ENCODE data around the gene METTL15.
"Not testable (repeated sequence)": the region's sequence is repeated elsewhere in the genome, so short reads cannot be mapped to it uniquely, and the experiment has no call there.

Gene METTL15

DNA sequence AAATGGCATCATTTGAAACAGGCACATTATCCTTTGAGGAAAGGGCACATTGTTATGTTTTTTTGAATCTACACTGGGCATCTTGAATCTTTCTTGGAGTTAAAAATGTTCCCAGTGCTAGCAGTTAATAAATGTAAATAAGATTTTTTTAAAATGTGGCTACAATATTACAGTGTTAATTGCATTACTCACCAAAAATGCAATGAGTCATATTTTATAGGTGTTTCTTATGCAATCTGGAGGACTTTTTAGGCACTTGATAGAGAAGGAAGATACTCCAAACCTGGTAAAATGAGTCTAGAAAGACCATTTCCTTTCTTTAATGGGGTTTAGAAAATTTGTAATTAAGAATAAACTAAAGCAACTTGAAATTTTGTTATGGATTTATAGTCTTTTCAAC, 238.0 kb downstream of the METTL15 start:
- no peaks in the 10 kb centered on the region for H3K9me3 Mint-ChIP-seq
- no peak overlapping the region for H3K4me3 Mint-ChIP-seq
- H3K27ac Mint-ChIP-seq: no peak overlapping the region
- no peaks in the 10 kb centered on the region for H3K27me3 Mint-ChIP-seq
- H3K4me1 Mint-ChIP-seq: no peaks in the 10 kb centered on the region
- peaks cover 1% of the 10 kb centered on the region for H3K36me3 Mint-ChIP-seq

DNA sequence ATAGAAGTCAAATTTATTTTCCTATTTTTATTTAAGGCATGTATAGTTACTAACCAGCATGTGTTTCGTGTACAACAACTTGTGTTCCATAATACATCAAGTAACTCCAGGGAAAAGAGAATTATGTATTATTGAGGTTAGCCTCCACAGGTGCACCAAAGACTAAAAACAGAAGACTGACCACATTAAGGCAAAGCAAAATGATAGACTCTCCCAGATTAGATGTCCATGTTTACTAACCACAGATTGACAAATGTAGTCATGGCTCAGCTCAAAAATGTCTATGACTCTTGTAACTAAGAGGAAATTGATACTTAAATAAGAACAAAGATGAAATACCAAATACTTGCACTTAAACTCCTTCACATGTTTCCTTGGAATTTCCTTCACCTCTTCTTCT, 238.5 kb downstream of the METTL15 start:
- Mint-ChIP-seq H3K36me3 (peaks cover 1% of the 10 kb centered on the region), H3K4me3 (no peak overlapping the region), H3K27me3 (no peaks in the 10 kb centered on the region), H3K27ac (no peak overlapping the region), H3K4me1 (no peaks in the 10 kb centered on the region), H3K9me3 (no peaks in the 10 kb centered on the region)

DNA sequence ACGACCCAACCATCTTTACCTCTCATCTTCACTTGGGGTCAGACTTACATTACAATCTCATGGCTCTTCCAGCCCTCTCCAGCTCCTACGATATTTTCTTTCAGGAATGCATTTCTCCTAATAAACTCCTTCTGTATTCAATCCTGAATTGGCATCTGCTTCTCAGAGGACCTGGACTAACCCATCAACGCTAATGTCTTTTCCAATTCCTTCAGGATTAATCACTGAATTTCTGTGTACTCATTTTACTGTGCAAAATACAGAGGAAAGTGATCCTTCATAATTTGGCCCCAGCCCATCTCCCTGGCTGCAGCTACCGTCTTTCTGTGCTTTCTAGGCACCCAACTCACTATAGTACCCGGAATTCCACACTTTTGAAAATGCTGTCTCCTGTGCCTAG, 239.2 kb downstream of the METTL15 start:
- Mint-ChIP-seq H3K27me3 (no peaks in the 10 kb centered on the region), H3K4me3 (no peak overlapping the region), H3K4me1 (no peaks in the 10 kb centered on the region), H3K36me3 (peaks cover 1% of the 10 kb centered on the region), H3K9me3 (no peaks in the 10 kb centered on the region), H3K27ac (no peak overlapping the region)

DNA sequence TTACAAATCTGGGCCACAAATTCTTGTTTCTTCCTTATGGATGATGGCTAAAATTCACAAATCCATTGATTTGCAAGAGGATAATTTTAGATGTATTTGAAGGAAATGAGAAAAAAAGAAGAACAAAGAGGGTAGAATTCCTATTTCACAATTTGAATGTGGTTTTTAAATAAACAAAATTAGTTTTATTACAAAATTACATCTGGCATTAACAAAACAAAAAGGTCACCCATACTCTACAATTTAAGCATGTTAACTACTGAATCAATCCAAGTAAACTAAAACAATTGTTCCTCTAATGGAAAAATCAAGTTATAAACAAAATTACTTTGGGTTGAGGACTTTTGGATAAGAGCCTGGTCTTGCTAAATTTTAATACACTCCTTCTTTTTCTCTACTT, 242.0 kb downstream of the METTL15 start:
- Mint-ChIP-seq H3K27me3 (no peaks in the 10 kb centered on the region), H3K27ac (no peak overlapping the region), H3K4me1 (no peaks in the 10 kb centered on the region), H3K9me3 (no peaks in the 10 kb centered on the region), H3K36me3 (peaks cover 1% of the 10 kb centered on the region), H3K4me3 (no peak overlapping the region)

DNA sequence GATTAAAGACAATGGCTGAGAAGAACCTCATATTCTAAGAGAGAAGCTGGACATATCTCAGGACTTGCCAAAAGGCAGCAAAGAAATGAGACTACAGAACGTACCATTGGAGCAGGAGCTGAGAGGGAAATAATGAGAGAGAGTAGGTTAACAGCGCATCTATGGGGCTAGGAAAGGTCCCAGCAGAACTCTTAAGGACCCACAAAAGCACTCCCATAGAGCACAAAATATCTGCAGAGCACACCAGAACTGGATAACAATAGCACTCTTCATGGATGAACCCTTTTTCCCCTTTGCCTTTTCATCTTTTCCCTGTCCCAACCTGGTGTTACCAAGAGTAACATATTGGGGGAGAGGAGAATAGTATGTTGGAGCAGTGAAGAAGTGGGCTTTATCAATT, 245.8 kb downstream of the METTL15 start:
- Mint-ChIP-seq H3K27ac (no peak overlapping the region), H3K4me3 (no peak overlapping the region), H3K36me3 (no peaks in the 10 kb centered on the region), H3K4me1 (no peaks in the 10 kb centered on the region), H3K9me3 (no peaks in the 10 kb centered on the region), H3K27me3 (no peaks in the 10 kb centered on the region)

DNA sequence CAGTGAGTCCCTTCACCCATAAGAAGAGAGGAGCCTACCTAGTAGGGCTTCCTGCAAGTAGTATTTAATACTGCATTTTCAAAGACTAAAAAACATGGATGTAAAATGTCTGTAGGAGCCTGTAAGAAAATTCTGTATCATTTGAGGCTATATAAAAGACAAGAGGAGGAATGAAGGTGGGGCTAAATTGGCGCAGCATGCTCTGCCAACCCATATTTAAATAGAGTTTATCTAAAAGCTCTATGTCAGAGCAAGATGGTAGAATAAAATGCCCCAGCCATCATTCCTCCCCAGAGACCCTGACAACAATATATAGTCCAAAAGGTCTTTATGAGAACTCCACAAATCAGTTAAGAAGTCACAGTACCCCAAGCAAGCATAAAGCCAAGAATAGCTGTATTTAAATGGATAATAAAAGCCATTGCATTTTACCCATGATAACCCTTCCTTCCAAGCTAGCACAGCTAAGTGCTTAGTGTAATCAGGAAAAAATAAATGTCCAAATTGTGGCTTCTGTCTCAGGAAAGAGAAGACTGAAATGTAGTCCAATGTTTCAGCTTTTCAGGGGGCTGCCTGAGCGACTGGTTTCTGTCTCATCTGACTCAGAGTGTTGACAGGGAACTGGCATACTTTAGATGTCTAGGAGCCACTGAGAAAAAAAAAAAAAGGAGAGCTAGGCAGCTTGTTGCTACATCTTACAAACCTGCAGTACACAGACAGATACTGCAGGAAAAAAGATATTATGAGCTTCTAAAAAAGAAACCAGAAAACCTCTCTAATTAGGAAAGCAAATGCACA, 258.6 kb downstream of the METTL15 start:
- Mint-ChIP-seq H3K36me3 (peaks cover 19% of the 10 kb centered on the region), H3K4me3 (no peak overlapping the region), H3K27ac (no peak overlapping the region), H3K4me1 (no peaks in the 10 kb centered on the region), H3K9me3 (peaks cover 29% of the 10 kb centered on the region), H3K27me3 (no peaks in the 10 kb centered on the region)

DNA sequence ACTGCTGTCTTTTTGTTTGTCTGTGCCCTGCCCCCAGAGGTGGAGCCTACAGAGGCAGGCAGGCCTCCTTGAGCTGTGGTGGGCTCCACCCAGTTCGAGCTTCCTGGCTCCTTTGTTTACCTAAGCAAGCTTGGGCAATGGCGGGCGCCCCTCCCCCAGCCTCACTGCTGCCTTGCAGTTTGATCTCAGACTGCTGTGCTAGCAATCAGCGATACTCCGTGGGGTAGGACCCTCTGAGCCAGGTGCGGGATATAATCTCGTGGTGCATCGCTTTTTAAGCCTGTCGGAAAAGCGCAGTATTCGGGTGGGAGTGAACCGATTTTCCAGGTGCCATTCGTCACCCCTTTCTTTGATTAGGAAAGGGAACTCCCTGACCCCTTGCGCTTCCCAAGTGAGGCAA, 269.9 kb downstream of the METTL15 start:
- H3K27me3 Mint-ChIP-seq, H3K4me1 Mint-ChIP-seq, H3K4me3 Mint-ChIP-seq, H3K36me3 Mint-ChIP-seq, H3K27ac Mint-ChIP-seq: not testable (repeated sequence)
- peaks cover 27% of the 10 kb centered on the region for H3K9me3 Mint-ChIP-seq

Measured in activated naive CD4-positive, alpha-beta T cell treated with anti-CD3 and anti-CD28 coated beads, Interleukin-2, amount 50 U/mL, for 24 hours (primary cell).